C4-2B (cell line): ENCODE measurements around the gene JAKMIP2.
A peak's percentile ranks its signal among the peaks of the same experiment; 100 is the strongest.

Experiments
- CTCF ChIP-seq: fragments of 450-650 bp; conservative IDR thresholded peaks from 2 replicates; pipeline ENCODE4 v1.5.1; 2017; ENCODE audit warnings: mild to moderate bottlenecking
- ZFX ChIP-seq: fragments of 450-650 bp; IDR thresholded peaks from 2 replicates; pipeline ENCODE4 v1.6.1; 2017

DNA sequence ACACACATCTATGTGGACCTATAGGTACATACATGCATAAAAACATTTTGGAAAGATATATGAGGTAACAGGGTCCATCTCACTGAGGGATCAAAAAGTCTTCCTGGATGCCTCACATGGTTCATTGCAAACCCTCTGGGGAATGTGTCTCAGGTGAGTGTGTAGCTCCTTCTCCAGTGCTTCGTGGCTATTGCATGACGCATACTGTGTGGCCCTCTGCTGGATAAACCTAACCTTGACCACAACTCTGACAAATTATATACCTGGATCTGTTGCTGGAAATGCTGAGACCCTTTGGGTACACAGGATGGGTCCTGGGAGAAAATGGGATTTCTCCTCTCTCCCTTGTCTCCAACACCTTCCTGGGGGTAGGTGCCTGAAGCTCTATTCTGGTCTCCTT is 91.9 kb downstream of the JAKMIP2 start:
- TF ChIP-seq CTCF: peak; percentile 41
- TF ChIP-seq ZFX: no peak
